GM12878 (cell line): ENCODE measurements around the gene SLCO4A1. TPM values are rescaled to one million over a fixed set of nuclear protein-coding genes. Genes with fewer than 3 reads are reported as not detected.

Experiments used
- ATAC-seq: fragments of 200-7000 bp; cut with Tn5 transposase; 3 replicates; pipeline ENCODE4 v1.9.1; 2020; ENCODE audit warnings: mild to moderate bottlenecking, moderate library complexity
- BruUV-seq: library from RNA; stranded (reverse); fragments of 400-500 nt; replicated peaks from 2 replicates; lab custom pipeline; 2021; lab: Mats Ljungman, UMichigan
- CTCF ChIA-PET: fragments of 300-600 bp; sonication (Branson Sonifier 250); formaldehyde crosslinking; extraction: SDS; loops from one replicate; lab custom pipeline; 2021; ENCODE audit warnings: inconsistent platforms; lab: Yijun Ruan, JAX
- POLR2A ChIA-PET: fragments of 350-600 bp; formaldehyde crosslinking; extraction: SDS; loops from one replicate; lab custom pipeline; 2021; ENCODE audit warnings: inconsistent platforms; lab: Charles Lee
- RAD21 ChIA-PET: fragments of 300-600 bp; sonication (Branson Sonifier 250); formaldehyde crosslinking; loops from one replicate; lab custom pipeline; 2023; ENCODE audit warnings: antibody characterized with exemption; ENCODE audit not compliant: unreplicated experiment; lab: Charles Lee
- SMC1A ChIA-PET: fragments of 300-600 bp; sonication (Branson Sonifier 250); formaldehyde crosslinking; loops from one replicate; lab custom pipeline; 2023; ENCODE audit not compliant: unreplicated experiment, uncharacterized antibody; lab: Charles Lee
- DNase-seq: peaks from one replicate; pipeline ENCODE4 v3.0.0-alpha.2; 2011; ENCODE audit warnings: low read depth, low spot score
- FAIRE-seq: peaks from 3 replicates; lab custom pipeline; 2011; peaks lifted over from hg19 to GRCh38; lab: Jason Lieb, UNC
- H2AFZ ChIP-seq: 2 replicates; pipeline ENCODE4 v1.6.0; 2011; ENCODE audit warnings: low read depth, low read length, control low read depth; ENCODE audit not compliant: control insufficient read depth
- H3K27ac ChIP-seq: 2 replicates; pipeline ENCODE4 v1.5.1; 2011; ENCODE audit warnings: control low read depth; ENCODE audit not compliant: control insufficient read depth, insufficient read depth
- H3K27me3 ChIP-seq, 2 experiments: replicated peaks in 1 of 2; 2 replicates each; pipeline versions ENCODE4 v1.6.0 to v1.6.1; 2011; ENCODE audit warnings: low read length in 1 of 2; ENCODE audit not compliant: control insufficient read depth in 2 of 2, insufficient read depth in 2 of 2
- H3K36me3 ChIP-seq, 2 experiments: 2 replicates each; pipeline ENCODE4 v1.5.1; 2011; ENCODE audit warnings: low read length in 1 of 2; ENCODE audit not compliant: control insufficient read depth in 2 of 2, insufficient read depth in 2 of 2
- H3K4me1 ChIP-seq: 2 replicates; pipeline ENCODE4 v1.6.1; 2011; ENCODE audit warnings: mild to moderate bottlenecking, low read length, moderate library complexity, mixed read lengths; ENCODE audit not compliant: control insufficient read depth, insufficient read depth
- H3K4me2 ChIP-seq: 2 replicates; pipeline ENCODE4 v1.6.0; 2011; ENCODE audit warnings: control low read depth; ENCODE audit not compliant: control insufficient read depth, insufficient read depth
- H3K4me3 ChIP-seq: fragments of 200-600 bp; sonication (generic); 2 replicates; pipeline ENCODE4 v1.5.1; 2016
- H3K79me2 ChIP-seq: 2 replicates; pipeline ENCODE4 v1.6.0; 2011; ENCODE audit warnings: low read length; ENCODE audit not compliant: control insufficient read depth, insufficient read depth
- H3K9ac ChIP-seq: 2 replicates; pipeline ENCODE4 v1.8.0; 2011; ENCODE audit warnings: low read length, control low read depth, mixed read lengths; ENCODE audit not compliant: control insufficient read depth, insufficient read depth
- H3K9me3 ChIP-seq: replicated peaks from 3 replicates; pipeline ENCODE4 v1.5.1; 2011; ENCODE audit warnings: mild to moderate bottlenecking, low read length; ENCODE audit not compliant: control insufficient read depth, insufficient read depth
- H4K20me1 ChIP-seq: 2 replicates; pipeline ENCODE4 v1.6.0; 2011; ENCODE audit not compliant: control insufficient read depth, insufficient read depth
- ATF7 ChIP-seq: fragments of 450-650 bp; IDR thresholded peaks from 2 replicates; pipeline ENCODE4 v1.6.1; 2016; ENCODE audit warnings: low read depth, mild to moderate bottlenecking
- BACH1 ChIP-seq: fragments of 450-650 bp; IDR thresholded peaks from 2 replicates; pipeline ENCODE4 v1.6.1; 2017; ENCODE audit warnings: mild to moderate bottlenecking, borderline replicate concordance
- FOXM1 ChIP-seq: IDR thresholded peaks from 2 replicates; pipeline ENCODE4 v1.6.1; 2012; ENCODE audit warnings: low read depth, mild to moderate bottlenecking, inconsistent platforms, low read length, moderate library complexity
- POLR2A ChIP-seq: IDR thresholded peaks from 2 replicates; pipeline ENCODE4 v1.6.1; 2011; ENCODE audit warnings: low read depth, mild to moderate bottlenecking, low read length
- RFX5 ChIP-seq: IDR thresholded peaks from 2 replicates; pipeline ENCODE4 v1.6.1; 2011; ENCODE audit warnings: low read depth, low read length, improper control_type of control experiment
- TAF1 ChIP-seq: IDR thresholded peaks from 2 replicates; pipeline ENCODE4 v1.6.1; 2011; ENCODE audit warnings: mild to moderate bottlenecking, low read depth, low read length, borderline replicate concordance
- ZBED1 ChIP-seq: IDR thresholded peaks from 2 replicates; pipeline ENCODE4 v1.6.1; 2016; ENCODE audit warnings: borderline replicate concordance
- WGBS: methylation state at CpG from one replicate; pipeline ENCODE4 v1.1.6; 2016; ENCODE audit warnings: low lambda C conversion rate; ENCODE audit not compliant: insufficient replicate concordance, insufficient coverage; ENCODE audit errors: missing lambda C conversion rate; 5-methylcytosine and 5-hydroxymethylcytosine counted together
- in situ Hi-C: fragments of 300-500 bp; cut with MboI; formaldehyde crosslinking; loops from 9 replicates; pipeline ENCODE4 v1.14.3; 2018; ENCODE audit warnings: mixed read lengths
- intact Hi-C: fragments of 100-400 bp; cut with micrococcal nuclease; formaldehyde crosslinking; loops from one replicate; pipeline ENCODE4 v1.14.2; 2022; ENCODE audit not compliant: unreplicated experiment
- polyA plus RNA-seq, 11 experiments: library from polyadenylated mRNA; depleted of rRNA in 4 of 11; unstranded in 6 of 11; stranded (reverse) in 5 of 11; fragments of >200 nt; fragmentation: Nextera tagmentation in 4 of 11; fragmentation: Illumina TruSeq in 1 of 11; extraction: Ambion mirVana in 4 of 11; extraction: Trizol in 1 of 11; gene quantifications; 1 replicate in 1 of 11; 2 replicates in 10 of 11; pipeline versions ENCODE4 v1.2.1 to v1.2.3, GENCODE V29; 2011 to 2016; ENCODE audit warnings: inconsistent platforms in 2 of 11, missing spikeins in 2 of 11, low read depth in 1 of 11
- total RNA-seq, 4 experiments: library from RNA; depleted of rRNA in 3 of 4; stranded (reverse); fragments of >200 nt in 3 of 4; fragmentation: Illumina TruSeq in 1 of 4; extraction: Trizol in 1 of 4; gene quantifications; 2 replicates each; pipeline versions ENCODE4 v1.2.1 to v1.2.3, GENCODE V29; 2013 to 2021

SLCO4A1 gene
- total and polyA plus RNA-seq, 10 of the 15 experiments (the other 5 are each of a cell fraction or from before 2014, with no cell fraction given): 2.1 to 30.7 (median 12.0) TPM

DNA sequence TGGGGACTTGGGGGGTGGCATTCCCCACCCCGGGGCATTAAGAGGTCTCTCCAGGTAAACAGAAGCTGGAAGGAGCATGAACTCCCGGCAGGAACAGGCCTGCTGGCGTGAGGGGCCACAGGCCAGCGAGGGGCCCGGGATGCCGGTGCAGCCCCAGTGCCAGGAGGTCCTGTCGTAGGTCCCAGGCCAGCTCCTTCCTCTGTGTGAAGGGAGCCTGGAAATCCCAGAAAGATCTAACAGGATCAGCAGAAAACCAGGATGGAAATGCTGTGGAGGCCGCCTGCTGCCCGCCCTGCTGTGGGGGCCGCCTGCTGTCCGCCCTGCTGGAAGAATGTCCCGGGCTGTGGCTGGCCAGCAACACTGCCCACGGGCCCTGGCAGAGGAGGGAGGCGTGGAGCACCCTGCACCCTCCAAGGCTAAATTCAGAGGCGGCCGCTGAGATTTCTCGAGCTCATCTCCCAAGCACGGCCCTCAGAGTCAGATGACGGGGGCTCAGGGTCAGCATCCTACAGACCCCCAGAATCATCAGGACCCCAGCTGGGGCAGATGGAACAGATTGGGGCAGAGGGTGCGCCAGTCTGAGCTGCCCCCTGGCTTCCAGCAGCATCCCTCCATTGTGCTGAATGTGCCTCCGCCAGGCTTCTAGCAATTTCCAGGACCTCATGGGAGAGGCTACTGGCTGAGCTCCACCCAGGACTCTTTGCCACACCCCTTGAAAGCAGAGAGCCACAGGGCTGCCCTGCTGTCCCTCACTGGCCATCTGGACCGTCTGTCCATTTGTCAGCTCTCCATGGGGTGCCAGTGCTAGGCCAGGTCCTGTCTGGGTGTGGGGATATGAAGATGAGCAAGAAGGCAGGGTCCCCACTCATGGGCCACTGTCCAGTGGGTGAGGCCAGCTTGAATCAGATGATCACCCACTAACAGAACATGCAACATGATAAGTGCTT is 32.2 kb upstream of the SLCO4A1 start (continued):
- no peak for TF ChIP-seq POLR2A

DNA sequence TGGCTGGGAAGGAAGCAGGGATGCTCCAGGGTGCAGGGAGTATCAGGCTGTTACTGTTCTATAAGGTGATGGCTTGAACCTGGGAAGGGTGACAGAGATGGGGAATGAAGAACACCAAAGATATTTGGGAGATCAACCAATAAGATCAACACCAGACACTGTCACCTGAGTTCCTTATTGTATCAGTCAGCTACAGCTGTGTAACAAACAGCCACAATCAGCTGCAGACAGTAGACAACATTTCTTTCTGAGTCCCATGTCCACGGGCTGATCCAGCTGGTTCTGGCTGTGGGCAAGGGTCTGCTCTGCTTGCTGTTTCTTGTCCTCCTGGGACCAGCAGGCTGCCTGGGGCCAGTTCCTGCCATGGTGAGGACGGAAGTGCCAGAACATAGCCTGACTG is 31.3 kb upstream of the SLCO4A1 start:
- in situ Hi-C loops: loop anchor here (10.0 kb wide), 1 partner anchor 306 kb away; the partner anchor contains the start of gene ADRM1
- CTCF ChIA-PET: interaction anchor here (0.7 to 1.1 kb wide), 2 partner anchors 33 to 198 kb away, joined by 3 read pairs; no protein-coding TSS in a partner anchor
- no peak for ATAC-seq
- intact Hi-C loops: loop anchor here (10.0 kb wide), 1 partner anchor 226 kb away; the partner anchor contains the start of gene RPS21
- H3K9ac ChIP-seq: no peak overlapping the region
- no peaks in the 10 kb centered on the region for H3K36me3 ChIP-seq
- H3K4me2 ChIP-seq: no peak overlapping the region
- no peak overlapping the region for H3K4me3 ChIP-seq
- no TSS peak for BruUV-seq
- TF ChIP-seq FOXM1: no peak
- TF ChIP-seq BACH1: no peak
- no peak for TF ChIP-seq RFX5
- TF ChIP-seq ATF7: no peak
- TF ChIP-seq ZBED1: no peak
- TF ChIP-seq TAF1: no peak
- RAD21 ChIA-PET: no interaction called here
- H2AFZ ChIP-seq: no peak overlapping the region
- DNase-seq: no peak
- POLR2A ChIA-PET: interaction anchor here (1.7 kb wide), 1 partner anchor 8 kb away, joined by 4 read pairs; no protein-coding TSS in a partner anchor
- H3K27ac ChIP-seq: no peak overlapping the region
- FAIRE-seq: no peak
- H4K20me1 ChIP-seq: no peaks in the 10 kb centered on the region
- H3K4me1 ChIP-seq: no peaks in the 10 kb centered on the region
- SMC1A ChIA-PET: no interaction called here
- H3K79me2 ChIP-seq: no peaks in the 10 kb centered on the region
- peaks cover 3 to 6% of the 10 kb centered on the region in 2 experiments for H3K27me3 ChIP-seq
- H3K9me3 ChIP-seq: no peaks in the 10 kb centered on the region; the same call in 2 of the 3 replicates
- WGBS: 40% methylated on average over 2 of the region's 2 CpGs
